ENCODE data around the gene CCDC59. TPM values are rescaled to one million over a fixed set of nuclear protein-coding genes. Genes with fewer than 3 reads are reported as not detected.
"Not testable (repeated sequence)": the region's sequence is repeated elsewhere in the genome, so short reads cannot be mapped to it uniquely, and the experiment has no call there.

The CCDC59 gene
- total RNA-seq, 2 donors from 2014 or later: 26.6 to 29.9 TPM

- Histone ChIP-seq H3K27ac (no peak overlapping the region), H3K4me1 (peaks cover 4% of the 10 kb centered on the region), H3K9me3 (no peaks in the 10 kb centered on the region), H3K9ac (ENCODE audit: low read depth in 2 of 2, low read length in 2 of 2) (no peak overlapping the region), H3K27me3 (no peaks in the 10 kb centered on the region), H3K4me3 (no peak overlapping the region), H3K36me3 (no peaks in the 10 kb centered on the region)
- DNase-seq: no peak
- no peak for TF ChIP-seq CTCF (IDR thresholded peaks at IDR 0.05)
- intact Hi-C loops (cut with DNase I): no loop called here
Measured at GRCh38 chr12:82361461-82361915, 3.3 kb upstream of the CCDC59 start.

GRCh38 chr12:82360834-82361233 is 2.6 kb upstream of the CCDC59 start:
- intact Hi-C loops (cut with DNase I); H3K4me1 ChIP-seq: not testable (repeated sequence)

GRCh38 chr12:82359115-82359478 is 910 bp upstream of the CCDC59 start:
- H3K27me3 ChIP-seq: no peaks in the 10 kb centered on the region
- TF ChIP-seq CTCF (IDR thresholded peaks at IDR 0.05): no peak
- no peaks in the 10 kb centered on the region for H3K9me3 ChIP-seq
- intact Hi-C loops (cut with DNase I): loop anchor here (10.0 kb wide), 1 partner anchor 714 kb away; no protein-coding TSS in a partner anchor
- H3K9ac ChIP-seq (ENCODE audit: low read depth in 2 of 2, low read length in 2 of 2): peak overlapping the region; percentile 62 to 90
- H3K27ac ChIP-seq: peak overlapping the region; percentile 93
- no peaks in the 10 kb centered on the region for H3K36me3 ChIP-seq
- DNase-seq: no peak
- peaks cover 4% of the 10 kb centered on the region for H3K4me1 ChIP-seq
- H3K4me3 ChIP-seq: peak overlapping the region; percentile 77

More at GRCh38 chr12:82360834-82361233, 2.6 kb upstream of the CCDC59 start:
- DNase-seq; H3K27ac ChIP-seq; H3K4me3 ChIP-seq; H3K9ac ChIP-seq (ENCODE audit: low read depth in 2 of 2, low read length in 2 of 2); H3K9me3 ChIP-seq; H3K27me3 ChIP-seq; H3K36me3 ChIP-seq: not testable (repeated sequence)

- TF ChIP-seq CTCF (IDR thresholded peaks at IDR 0.05): no peak
- Histone ChIP-seq H3K36me3 (no peaks in the 10 kb centered on the region), H3K4me1 (peaks cover 4% of the 10 kb centered on the region), H3K4me3 (peak overlapping the region; percentile 77), H3K9ac (ENCODE audit: low read depth in 2 of 2, low read length in 2 of 2) (peak overlapping the region; percentile 75 to 93), H3K9me3 (no peaks in the 10 kb centered on the region), H3K27ac (peak overlapping the region; percentile 93), H3K27me3 (no peaks in the 10 kb centered on the region)
- no peak for DNase-seq
- intact Hi-C loops (cut with DNase I): loop anchor here (10.0 kb wide), 1 partner anchor 713 kb away; no protein-coding TSS in a partner anchor
Measured at GRCh38 chr12:82357845-82358199, 365 bp downstream of the CCDC59 start.

- DNase-seq: no peak
- H3K27me3 ChIP-seq: no peaks in the 10 kb centered on the region
- peak overlapping the region; percentile 77 for H3K4me3 ChIP-seq
- no peak overlapping the region for H3K27ac ChIP-seq
- H3K9ac ChIP-seq (ENCODE audit: low read depth in 2 of 2, low read length in 2 of 2): peak overlapping the region; percentile 75 to 93
- H3K36me3 ChIP-seq: no peaks in the 10 kb centered on the region
- peaks cover 4% of the 10 kb centered on the region for H3K4me1 ChIP-seq
- intact Hi-C loops (cut with DNase I): loop anchor here (10.0 kb wide), 1 partner anchor 713 kb away; no protein-coding TSS in a partner anchor
- H3K9me3 ChIP-seq: no peaks in the 10 kb centered on the region
- TF ChIP-seq CTCF (IDR thresholded peaks at IDR 0.05): no peak
Measured at GRCh38 chr12:82357340-82357739, 847 bp downstream of the CCDC59 start.

GRCh38 chr12:82351390-82351789 is 6.8 kb downstream of the CCDC59 start:
- Histone ChIP-seq H3K4me1 (no peaks in the 10 kb centered on the region), H3K9me3 (no peaks in the 10 kb centered on the region), H3K27me3 (no peaks in the 10 kb centered on the region), H3K9ac (ENCODE audit: low read depth in 2 of 2, low read length in 2 of 2) (no peak overlapping the region), H3K27ac (no peak overlapping the region), H3K4me3 (no peak overlapping the region), H3K36me3 (no peaks in the 10 kb centered on the region)
- intact Hi-C loops (cut with DNase I): loop anchor here (10.0 kb wide), 1 partner anchor 707 kb away; no protein-coding TSS in a partner anchor
- no peak for DNase-seq
- no peak for TF ChIP-seq CTCF (IDR thresholded peaks at IDR 0.05)

All from colonic mucosa (tissue), 4 donors.